ENCODE measurements around the gene HIPK1. TPM values are rescaled to one million over a fixed set of nuclear protein-coding genes. Genes with fewer than 3 reads are reported as not detected.
A peak's percentile ranks its signal among the peaks of the same experiment; 100 is the strongest.

The HIPK1 gene
- total and polyA plus RNA-seq, 5 donors, result 14.4 to 98.7 (median 62.1) TPM

DNA sequence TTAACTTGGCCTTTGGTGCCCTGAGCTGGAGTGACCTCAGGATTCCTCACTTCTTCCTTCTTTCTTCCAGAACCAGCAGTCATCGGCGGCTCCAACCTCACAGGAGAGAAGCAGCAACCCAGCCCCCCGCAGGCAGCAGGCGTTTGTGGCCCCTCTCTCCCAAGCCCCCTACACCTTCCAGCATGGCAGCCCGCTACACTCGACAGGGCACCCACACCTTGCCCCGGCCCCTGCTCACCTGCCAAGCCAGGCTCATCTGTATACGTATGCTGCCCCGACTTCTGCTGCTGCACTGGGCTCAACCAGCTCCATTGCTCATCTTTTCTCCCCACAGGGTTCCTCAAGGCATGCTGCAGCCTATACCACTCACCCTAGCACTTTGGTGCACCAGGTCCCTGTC lies 43.8 kb downstream of the HIPK1 start:
- no peak overlapping the region for H3K27ac ChIP-seq (ENCODE audit: low read length)
- WGBS, result 88% methylated on average over 9 of the region's 9 CpGs
- peak; percentile 20 to 25 for ATAC-seq
- H3K9me3 ChIP-seq (ENCODE audit: control insufficient read depth, low read length), result no peaks in the 10 kb centered on the region
- H3K4me1 ChIP-seq (ENCODE audit: control insufficient read depth, insufficient read depth, low read length), result peaks cover 4% of the 10 kb centered on the region
- intact Hi-C loops (cut with DNase I), result no loop called here
- no peaks in the 10 kb centered on the region for H3K27me3 ChIP-seq (ENCODE audit: control insufficient read depth, insufficient read depth)
- no peak overlapping the region for H3K4me3 ChIP-seq (ENCODE audit: low read length)
- DNase-seq, result peak in 1 of 3 donors; percentile 53

DNA sequence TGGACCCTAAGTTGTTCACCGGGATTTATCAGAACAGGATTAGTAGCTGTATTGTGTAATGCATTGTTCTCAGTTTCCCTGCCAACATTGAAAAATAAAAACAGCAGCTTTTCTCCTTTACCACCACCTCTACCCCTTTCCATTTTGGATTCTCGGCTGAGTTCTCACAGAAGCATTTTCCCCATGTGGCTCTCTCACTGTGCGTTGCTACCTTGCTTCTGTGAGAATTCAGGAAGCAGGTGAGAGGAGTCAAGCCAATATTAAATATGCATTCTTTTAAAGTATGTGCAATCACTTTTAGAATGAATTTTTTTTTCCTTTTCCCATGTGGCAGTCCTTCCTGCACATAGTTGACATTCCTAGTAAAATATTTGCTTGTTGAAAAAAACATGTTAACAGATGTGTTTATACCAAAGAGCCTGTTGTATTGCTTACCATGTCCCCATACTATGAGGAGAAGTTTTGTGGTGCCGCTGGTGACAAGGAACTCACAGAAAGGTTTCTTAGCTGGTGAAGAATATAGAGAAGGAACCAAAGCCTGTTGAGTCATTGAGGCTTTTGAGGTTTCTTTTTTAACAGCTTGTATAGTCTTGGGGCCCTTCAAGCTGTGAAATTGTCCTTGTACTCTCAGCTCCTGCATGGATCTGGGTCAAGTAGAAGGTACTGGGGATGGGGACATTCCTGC lies 46.2 kb downstream of the HIPK1 start:
- Histone ChIP-seq H3K27ac (ENCODE audit: low read length) (no peak overlapping the region), H3K27me3 (ENCODE audit: control insufficient read depth, insufficient read depth) (no peaks in the 10 kb centered on the region), H3K4me1 (ENCODE audit: control insufficient read depth, insufficient read depth, low read length) (peaks cover 4% of the 10 kb centered on the region), H3K4me3 (ENCODE audit: low read length) (no peak overlapping the region), H3K9me3 (ENCODE audit: control insufficient read depth, low read length) (no peaks in the 10 kb centered on the region)
- ATAC-seq (no peak), DNase-seq (no peak)
- 61% methylated on average over 4 of the region's 4 CpGs for WGBS
- intact Hi-C loops (cut with DNase I), result loop anchor here in 1 of 4 donors (5.0 kb wide), 1 partner anchor 307 kb away; no protein-coding TSS in a partner anchor

DNA sequence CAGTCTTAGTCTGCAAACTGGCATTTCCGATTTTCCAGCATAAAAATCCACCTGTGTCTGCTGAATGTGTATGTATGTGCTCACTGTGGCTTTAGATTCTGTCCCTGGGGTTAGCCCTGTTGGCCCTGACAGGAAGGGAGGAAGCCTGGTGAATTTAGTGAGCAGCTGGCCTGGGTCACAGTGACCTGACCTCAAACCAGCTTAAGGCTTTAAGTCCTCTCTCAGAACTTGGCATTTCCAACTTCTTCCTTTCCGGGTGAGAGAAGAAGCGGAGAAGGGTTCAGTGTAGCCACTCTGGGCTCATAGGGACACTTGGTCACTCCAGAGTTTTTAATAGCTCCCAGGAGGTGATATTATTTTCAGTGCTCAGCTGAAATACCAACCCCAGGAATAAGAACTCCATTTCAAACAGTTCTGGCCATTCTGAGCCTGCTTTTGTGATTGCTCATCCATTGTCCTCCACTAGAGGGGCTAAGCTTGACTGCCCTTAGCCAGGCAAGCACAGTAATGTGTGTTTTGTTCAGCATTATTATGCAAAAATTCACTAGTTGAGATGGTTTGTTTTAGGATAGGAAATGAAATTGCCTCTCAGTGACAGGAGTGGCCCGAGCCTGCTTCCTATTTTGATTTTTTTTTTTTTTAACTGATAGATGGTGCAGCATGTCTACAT lies 47.6 kb downstream of the HIPK1 start:
- H3K4me3 ChIP-seq (ENCODE audit: low read length), result no peak overlapping the region
- 41% methylated on average over 4 of the region's 4 CpGs for WGBS
- peak overlapping the region; percentile 17 for H3K27ac ChIP-seq (ENCODE audit: low read length)
- intact Hi-C loops (cut with DNase I), result loop anchor here in 1 of 4 donors (5.0 kb wide), 1 partner anchor 306 kb away; no protein-coding TSS in a partner anchor
- ATAC-seq (peak in 1 of 2 donors; percentile 25), DNase-seq (peak in 2 of 3 donors; percentile 54 to 70)
- H3K27me3 ChIP-seq (ENCODE audit: control insufficient read depth, insufficient read depth), result no peaks in the 10 kb centered on the region
- H3K4me1 ChIP-seq (ENCODE audit: control insufficient read depth, insufficient read depth, low read length), result peaks cover 4% of the 10 kb centered on the region
- no peaks in the 10 kb centered on the region for H3K9me3 ChIP-seq (ENCODE audit: control insufficient read depth, low read length)

DNA sequence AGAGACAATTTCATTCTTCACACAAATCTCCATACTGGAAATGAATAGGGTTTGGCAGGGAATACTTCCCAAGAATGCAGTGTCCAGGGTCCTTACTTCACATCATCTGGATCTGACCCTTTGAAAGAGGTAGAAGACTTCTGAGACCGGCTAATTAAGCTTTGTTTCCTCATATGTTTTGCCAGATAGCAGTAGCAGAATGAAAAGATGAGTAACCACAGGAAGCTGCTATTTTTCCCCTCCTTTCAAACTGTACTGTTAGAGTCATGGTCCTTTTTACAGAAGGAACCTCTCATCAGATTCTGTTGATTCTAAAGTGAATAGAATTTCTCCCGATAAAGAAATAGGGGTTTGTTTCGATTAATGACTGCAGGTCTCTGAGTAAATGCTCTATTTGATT lies 48.8 kb downstream of the HIPK1 start:
- ATAC-seq, result no peak
- 75% methylated on average over 3 of the region's 3 CpGs for WGBS
- no peak overlapping the region for H3K4me3 ChIP-seq (ENCODE audit: low read length)

DNA sequence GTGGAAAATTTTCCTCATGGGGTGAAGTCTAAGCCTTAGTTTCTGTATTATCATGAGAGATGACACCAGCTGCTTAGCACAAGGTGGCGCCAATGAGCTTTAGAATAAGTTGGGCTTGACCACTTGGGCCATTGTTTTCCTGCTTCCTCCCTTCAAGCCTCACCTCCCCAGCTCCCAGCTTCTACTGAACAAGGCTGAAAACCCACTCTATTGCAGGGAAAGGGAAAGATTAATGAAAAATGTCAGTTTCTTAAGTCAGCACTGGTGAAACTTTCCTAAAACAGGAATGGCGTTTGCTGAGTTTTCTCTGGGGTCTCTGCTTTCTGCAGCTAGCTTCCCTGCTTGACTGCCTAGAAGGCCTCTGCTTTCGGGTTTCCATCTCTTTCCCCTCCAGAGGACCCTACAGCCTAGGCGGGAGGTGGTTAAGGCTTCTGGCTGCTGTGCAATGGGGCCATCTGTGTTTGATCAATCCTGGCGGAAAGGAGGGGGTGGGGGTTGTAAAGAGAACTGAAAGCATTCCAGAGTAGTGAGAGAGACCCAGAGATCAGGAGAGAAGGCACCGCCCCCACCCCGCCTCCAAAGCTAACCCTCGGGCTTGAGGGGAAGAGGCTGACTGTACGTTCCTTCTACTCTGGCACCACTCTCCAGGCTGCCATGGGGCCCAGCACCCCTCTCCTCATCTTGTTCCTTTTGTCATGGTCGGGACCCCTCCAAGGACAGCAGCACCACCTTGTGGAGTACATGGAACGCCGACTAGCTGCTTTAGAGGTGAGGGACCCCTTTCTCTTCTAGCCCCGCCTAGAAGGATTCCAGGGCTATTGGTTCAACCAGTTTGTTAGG lies 50.0 kb downstream of the HIPK1 start, which contains the start of gene OLFML3:
OLFML3 (plus strand) TSS at position 612 of the 840 bp plus-strand sequence; CDS start at position 655, 43 bp downstream.
- WGBS, result 23% methylated on average over 13 of the region's 13 CpGs
- intact Hi-C loops (cut with DNase I), result loop anchor here in 3 of 4 donors (2.0 to 5.0 kb wide), 2 partner anchors 303 to 304 kb away; no protein-coding TSS in a partner anchor
- H3K27ac ChIP-seq (ENCODE audit: low read length), result peak within 1 kb of the TSS; percentile 53
- ATAC-seq (peak; percentile 78 to 79), DNase-seq (peak; percentile 85 to 95 (median 91))
- H3K4me1 ChIP-seq (ENCODE audit: control insufficient read depth, insufficient read depth, low read length), result peaks cover 6% of the 10 kb centered on the region
- H3K9me3 ChIP-seq (ENCODE audit: control insufficient read depth, low read length), result no peaks in the 10 kb centered on the region
- H3K4me3 ChIP-seq (ENCODE audit: low read length), result peak within 1 kb of the TSS; percentile 16
- H3K27me3 ChIP-seq (ENCODE audit: control insufficient read depth, insufficient read depth), result no peaks in the 10 kb centered on the region

More for the DNA sequence above, 48.8 kb downstream of the HIPK1 start:
- Histone ChIP-seq H3K27ac (ENCODE audit: low read length) (no peak overlapping the region), H3K27me3 (ENCODE audit: control insufficient read depth, insufficient read depth) (no peaks in the 10 kb centered on the region), H3K9me3 (ENCODE audit: control insufficient read depth, low read length) (no peaks in the 10 kb centered on the region), H3K4me1 (ENCODE audit: control insufficient read depth, insufficient read depth, low read length) (peaks cover 6% of the 10 kb centered on the region)
- intact Hi-C loops (cut with DNase I), result loop anchor here in 3 of 4 donors (2.0 to 5.0 kb wide), 2 partner anchors 304 to 305 kb away; no protein-coding TSS in a partner anchor
- no peak for DNase-seq

DNA sequence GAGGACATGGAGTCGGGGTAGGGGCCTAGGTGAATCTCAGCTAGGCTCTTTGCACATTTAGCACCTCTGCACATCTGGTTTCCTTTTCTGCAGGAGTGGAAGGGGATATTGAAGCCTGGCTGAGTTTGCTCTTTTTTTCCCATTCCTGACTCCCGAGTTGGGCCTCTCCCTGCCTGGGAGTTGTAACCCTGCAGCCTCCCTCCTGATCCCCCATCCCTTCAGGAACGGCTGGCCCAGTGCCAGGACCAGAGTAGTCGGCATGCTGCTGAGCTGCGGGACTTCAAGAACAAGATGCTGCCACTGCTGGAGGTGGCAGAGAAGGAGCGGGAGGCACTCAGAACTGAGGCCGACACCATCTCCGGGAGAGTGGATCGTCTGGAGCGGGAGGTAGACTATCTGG lies 51.0 kb downstream of the HIPK1 start:
- intact Hi-C loops (cut with DNase I), result loop anchor here in 1 of 4 donors (5.0 kb wide), 1 partner anchor 302 kb away; no protein-coding TSS in a partner anchor
- Histone ChIP-seq H3K4me1 (ENCODE audit: control insufficient read depth, insufficient read depth, low read length) (peaks cover 11% of the 10 kb centered on the region), H3K4me3 (ENCODE audit: low read length) (peak overlapping the region; percentile 16)

DNA sequence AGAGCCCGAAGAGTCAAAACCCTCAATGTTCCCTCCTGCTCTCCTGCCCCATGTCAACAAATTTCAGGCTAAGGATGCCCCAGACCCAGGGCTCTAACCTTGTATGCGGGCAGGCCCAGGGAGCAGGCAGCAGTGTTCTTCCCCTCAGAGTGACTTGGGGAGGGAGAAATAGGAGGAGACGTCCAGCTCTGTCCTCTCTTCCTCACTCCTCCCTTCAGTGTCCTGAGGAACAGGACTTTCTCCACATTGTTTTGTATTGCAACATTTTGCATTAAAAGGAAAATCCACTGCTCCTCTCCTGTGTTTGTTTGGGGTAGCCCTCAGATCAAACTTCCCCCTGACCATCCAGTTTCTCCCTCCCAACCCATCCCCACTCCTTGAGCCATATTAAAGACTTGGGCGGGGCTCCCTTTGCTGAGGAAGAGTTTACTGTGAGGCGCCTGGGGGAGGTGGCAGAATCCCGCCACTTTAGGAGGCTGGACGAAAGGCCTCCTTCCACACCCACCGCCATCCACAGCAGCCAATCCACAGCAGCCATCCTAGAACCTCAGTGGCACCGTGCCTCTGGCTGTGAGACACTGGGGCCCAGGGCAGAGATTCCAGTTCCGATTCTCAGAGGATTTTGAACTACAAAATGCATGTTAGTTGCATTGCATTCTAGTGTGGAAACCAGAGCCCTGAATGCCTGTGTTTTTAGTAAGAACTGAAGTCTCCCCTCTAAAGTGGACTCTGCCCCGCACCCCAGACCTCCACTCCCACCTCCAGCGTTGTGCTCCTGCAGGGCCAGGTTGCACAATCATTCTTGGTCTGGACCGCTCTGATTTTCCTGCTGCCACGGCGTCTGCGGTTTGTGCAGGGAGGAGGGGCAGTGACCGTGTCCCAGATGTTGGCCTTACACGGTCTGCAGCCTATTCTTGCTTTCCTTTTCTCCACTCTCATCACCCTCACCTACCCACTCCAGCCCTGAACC lies 53.1 kb downstream of the HIPK1 start:
- Histone ChIP-seq H3K4me1 (ENCODE audit: control insufficient read depth, insufficient read depth, low read length) (peaks cover 7% of the 10 kb centered on the region), H3K4me3 (ENCODE audit: low read length) (peak overlapping the region; percentile 29), H3K9me3 (ENCODE audit: control insufficient read depth, low read length) (no peaks in the 10 kb centered on the region), H3K27ac (ENCODE audit: low read length) (peak overlapping the region; percentile 42), H3K27me3 (ENCODE audit: control insufficient read depth, insufficient read depth) (no peaks in the 10 kb centered on the region)
- intact Hi-C loops (cut with DNase I), result loop anchor here in 1 of 4 donors (5.0 kb wide), 1 partner anchor 300 kb away; no protein-coding TSS in a partner anchor
- DNase-seq, result peak; percentile 75 to 92 (median 87)
- peak; percentile 73 to 77 for ATAC-seq
- 34% methylated on average over 18 of the region's 18 CpGs for WGBS

More for the DNA sequence above, 51.0 kb downstream of the HIPK1 start:
- 37% methylated on average over 10 of the region's 10 CpGs for WGBS
- ATAC-seq (no peak), DNase-seq (peak; percentile 67 to 88 (median 85))
- H3K9me3 ChIP-seq (ENCODE audit: control insufficient read depth, low read length), result no peaks in the 10 kb centered on the region
- H3K27me3 ChIP-seq (ENCODE audit: control insufficient read depth, insufficient read depth), result no peaks in the 10 kb centered on the region
- no peak overlapping the region for H3K27ac ChIP-seq (ENCODE audit: low read length)

DNA sequence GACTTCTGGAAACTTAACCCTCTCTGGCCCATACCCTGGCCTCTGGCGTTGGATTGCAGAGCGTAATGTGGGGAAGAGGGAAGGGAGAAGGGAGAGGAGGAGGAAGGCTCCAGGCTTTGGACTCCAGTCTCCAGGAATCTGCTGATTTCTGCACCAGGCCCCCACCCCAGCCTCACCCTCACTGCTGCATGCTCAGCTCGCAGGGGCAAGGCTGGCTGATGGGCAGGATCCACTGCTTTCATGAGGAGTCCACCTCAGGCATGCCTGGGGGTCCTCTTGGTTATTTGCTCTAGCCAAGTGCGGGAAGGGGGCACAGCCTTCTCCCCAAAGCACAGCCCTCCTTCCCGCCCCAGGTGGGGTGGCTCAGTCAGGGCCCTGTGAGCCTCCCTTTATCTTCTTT lies 53.8 kb downstream of the HIPK1 start:
- peak overlapping the region; percentile 29 for H3K4me3 ChIP-seq (ENCODE audit: low read length)
- WGBS, result 62% methylated on average over 5 of the region's 5 CpGs
- no peaks in the 10 kb centered on the region for H3K27me3 ChIP-seq (ENCODE audit: control insufficient read depth, insufficient read depth)
- DNase-seq, result peak in 2 of 3 donors; percentile 44 to 57
- intact Hi-C loops (cut with DNase I), result loop anchor here in 1 of 4 donors (5.0 kb wide), 1 partner anchor 299 kb away; no protein-coding TSS in a partner anchor
- H3K4me1 ChIP-seq (ENCODE audit: control insufficient read depth, insufficient read depth, low read length), result peaks cover 7% of the 10 kb centered on the region
- H3K9me3 ChIP-seq (ENCODE audit: control insufficient read depth, low read length), result no peaks in the 10 kb centered on the region
- H3K27ac ChIP-seq (ENCODE audit: low read length), result peak overlapping the region; percentile 21
- no peak for ATAC-seq

DNA sequence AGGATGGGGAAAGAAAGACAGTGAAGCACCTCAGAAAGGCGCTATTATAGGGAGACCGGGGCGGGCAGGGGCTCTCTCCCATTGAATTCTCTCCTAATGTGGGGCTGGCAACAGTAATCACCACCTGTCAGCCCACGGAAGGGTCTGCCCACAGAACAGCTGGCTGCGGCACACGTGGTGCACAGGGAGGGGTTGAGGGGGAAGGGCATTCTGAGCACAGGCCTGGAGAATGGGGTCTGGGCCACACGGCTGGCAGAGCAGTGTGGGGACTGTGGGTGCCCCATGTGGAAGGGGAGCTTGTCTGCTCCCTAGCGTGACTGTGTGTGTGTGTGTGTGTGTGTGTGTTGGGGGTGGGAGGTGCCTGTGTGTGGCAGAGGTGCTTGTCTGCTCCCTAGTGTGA lies 54.3 kb downstream of the HIPK1 start:
- ATAC-seq, result no peak
- H3K4me3 ChIP-seq (ENCODE audit: low read length), result no peak overlapping the region
- WGBS, result 62% methylated on average over 8 of the region's 8 CpGs
- no peaks in the 10 kb centered on the region for H3K9me3 ChIP-seq (ENCODE audit: control insufficient read depth, low read length)
- peaks cover 7% of the 10 kb centered on the region for H3K4me1 ChIP-seq (ENCODE audit: control insufficient read depth, insufficient read depth, low read length)
- no peaks in the 10 kb centered on the region for H3K27me3 ChIP-seq (ENCODE audit: control insufficient read depth, insufficient read depth)
- DNase-seq, result peak in 2 of 3 donors; percentile 47 to 56
- no peak overlapping the region for H3K27ac ChIP-seq (ENCODE audit: low read length)
- intact Hi-C loops (cut with DNase I), result loop anchor here in 1 of 4 donors (5.0 kb wide), 1 partner anchor 299 kb away; no protein-coding TSS in a partner anchor
